ENCODE measurements around the gene LYL1. TPM values are rescaled to one million over a fixed set of nuclear protein-coding genes. Genes with fewer than 3 reads are reported as not detected.

The LYL1 gene
- total RNA-seq, 4 donors from 2014 or later: 21.1 to 43.5 (median 25.8) TPM

- peak; percentile 71 for DNase-seq (ENCODE audit: low spot score in 2 of 2)
- H3K36me3 ChIP-seq: peaks cover 0 to 28% (median 0%) of the 10 kb centered on the region in 3 donors
- peak within 1 kb of the TSS in 3 of 4 donors; percentile 61 to 84 (median 77) for H3K27ac ChIP-seq
- TF ChIP-seq CTCF (IDR thresholded peaks at IDR 0.05) (peak in 1 of 5 experiments; percentile 26), EP300 (IDR thresholded peaks at IDR 0.05) (peak in 1 of 2 donors; percentile 45), POLR2A (IDR thresholded peaks at IDR 0.05) (no peak)
- 5 to 10% methylated on average over 25 to 35 of the region's 65 CpGs for WGBS, 2 donors
- peak within 1 kb of the TSS; percentile 80 to 99 (median 92) for H3K4me3 ChIP-seq
- peaks cover 0 to 70% (median 26%) of the 10 kb centered on the region in 4 donors for H3K4me1 ChIP-seq
- no peaks in the 10 kb centered on the region for H3K27me3 ChIP-seq
- no peaks in the 10 kb centered on the region for H3K9me3 ChIP-seq
Measured at GRCh38 chr19:13117772-13118423, 15.2 kb upstream of the LYL1 start, which contains the start of gene NACC1. NACC1 (plus strand) TSS chr19:13118264; CDS start chr19:13135208, 16,944 bp downstream.

DNA sequence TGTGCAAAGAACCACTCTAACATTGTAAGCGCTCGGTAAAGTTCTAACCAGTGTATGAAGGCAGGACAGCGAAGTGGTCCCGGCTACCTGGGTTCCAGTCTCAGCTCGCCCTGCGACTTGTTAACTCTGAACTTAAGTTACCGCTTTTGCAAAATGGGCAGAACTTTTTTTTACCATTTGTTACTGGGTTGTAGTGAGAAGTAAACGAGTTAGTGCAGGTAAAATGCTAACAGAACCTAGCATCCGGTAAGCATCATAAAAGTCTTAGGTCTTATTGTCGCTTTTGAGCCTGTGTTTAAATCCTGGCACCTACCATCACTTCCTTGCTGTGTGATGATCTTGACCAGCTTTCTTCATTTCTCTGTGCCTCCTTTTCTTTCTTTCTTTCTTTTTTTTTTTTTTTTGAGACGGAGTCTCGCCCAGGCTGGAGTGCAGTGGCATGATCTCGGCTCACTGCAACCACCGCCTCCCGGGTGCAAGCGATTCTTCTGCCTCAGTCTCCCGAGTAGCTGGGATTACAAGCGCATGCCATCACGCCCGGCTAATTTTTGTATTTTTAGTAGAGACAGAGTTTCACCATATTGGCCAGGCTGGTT lies 14.6 kb upstream of the LYL1 start:
- peak overlapping the region; percentile 80 to 99 (median 88) for H3K4me3 ChIP-seq
- TF ChIP-seq POLR2A (IDR thresholded peaks at IDR 0.05) (no peak), EP300 (IDR thresholded peaks at IDR 0.05) (no peak), CTCF (IDR thresholded peaks at IDR 0.05) (no peak)
- H3K27ac ChIP-seq: peak overlapping the region in 3 of 4 donors; percentile 61 to 77 (median 71)
- no peaks in the 10 kb centered on the region for H3K27me3 ChIP-seq
- DNase-seq (ENCODE audit: low spot score in 2 of 2): no peak
- no peaks in the 10 kb centered on the region for H3K9me3 ChIP-seq
- H3K4me1 ChIP-seq: peaks cover 0 to 66% (median 26%) of the 10 kb centered on the region in 4 donors
- WGBS, 2 donors: 16 to 19% methylated on average over 20 of the region's 20 CpGs
- H3K36me3 ChIP-seq: peaks cover 0 to 35% (median 5%) of the 10 kb centered on the region in 3 donors

DNA sequence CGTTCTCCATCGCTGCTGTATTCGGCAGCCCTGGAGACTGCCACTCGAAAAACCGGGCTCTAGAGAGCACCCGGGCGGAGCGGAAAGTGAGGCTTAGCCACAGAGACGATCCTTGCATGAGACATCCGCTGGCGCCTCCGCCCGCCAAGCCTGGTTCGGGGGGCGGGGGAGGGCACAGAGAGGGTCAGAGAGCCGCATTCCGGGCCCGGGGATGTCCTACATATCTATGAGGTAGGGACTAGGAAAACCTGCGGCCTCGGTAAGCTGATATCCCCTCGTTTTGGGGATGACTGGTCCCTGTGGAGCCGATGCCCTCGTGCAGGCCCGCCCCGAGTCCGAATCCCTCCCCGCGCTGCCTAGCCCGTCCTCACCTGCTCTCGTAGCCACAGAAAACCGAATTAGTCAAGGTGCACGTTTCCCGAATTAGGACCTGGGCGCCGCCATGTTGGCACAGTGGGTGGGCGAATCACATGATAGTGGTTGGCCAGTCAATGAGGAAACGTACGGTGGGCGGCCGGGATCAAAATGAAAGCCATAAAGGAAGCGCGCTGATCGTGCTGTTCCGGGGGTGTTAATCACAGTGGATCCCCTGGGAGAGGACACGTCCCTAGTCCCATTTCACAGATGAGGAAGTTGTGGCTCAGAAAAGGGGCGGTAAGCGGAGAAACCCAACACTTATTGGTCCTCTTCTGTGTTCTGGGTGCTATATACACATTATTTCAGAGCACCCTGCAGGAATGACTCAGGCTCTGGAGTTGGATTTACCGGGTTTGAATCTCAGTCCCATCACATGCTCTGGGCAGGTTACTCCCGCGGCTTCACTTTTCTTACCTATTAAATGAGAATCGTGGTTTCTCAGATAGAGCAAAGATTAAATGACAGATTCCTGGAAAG lies 13.9 kb upstream of the LYL1 start, which contains the start of gene TRMT1:
TRMT1 (minus strand) TSS at position 459 of the 894 bp plus-strand sequence; CDS start at position 118, 341 bp downstream.
- no peaks in the 10 kb centered on the region for H3K9me3 ChIP-seq
- DNase-seq (ENCODE audit: low spot score in 2 of 2): peak; percentile 88 to 98
- H3K36me3 ChIP-seq: peaks cover 0 to 37% (median 5%) of the 10 kb centered on the region in 3 donors
- 1% methylated on average over 38 to 47 of the region's 51 CpGs for WGBS, 2 donors
- H3K4me1 ChIP-seq: peaks cover 0 to 58% (median 26%) of the 10 kb centered on the region in 4 donors
- peak within 1 kb of the TSS in 3 of 4 donors; percentile 61 to 77 (median 71) for H3K27ac ChIP-seq
- TF ChIP-seq CTCF (IDR thresholded peaks at IDR 0.05) (peak in 1 of 5 experiments; percentile 48), POLR2A (IDR thresholded peaks at IDR 0.05) (peak in 1 of 2 donors; percentile 22), EP300 (IDR thresholded peaks at IDR 0.05) (peak; percentile 50 to 96)
- no peaks in the 10 kb centered on the region for H3K27me3 ChIP-seq
- H3K4me3 ChIP-seq: peak within 1 kb of the TSS; percentile 80 to 99 (median 88)

DNA sequence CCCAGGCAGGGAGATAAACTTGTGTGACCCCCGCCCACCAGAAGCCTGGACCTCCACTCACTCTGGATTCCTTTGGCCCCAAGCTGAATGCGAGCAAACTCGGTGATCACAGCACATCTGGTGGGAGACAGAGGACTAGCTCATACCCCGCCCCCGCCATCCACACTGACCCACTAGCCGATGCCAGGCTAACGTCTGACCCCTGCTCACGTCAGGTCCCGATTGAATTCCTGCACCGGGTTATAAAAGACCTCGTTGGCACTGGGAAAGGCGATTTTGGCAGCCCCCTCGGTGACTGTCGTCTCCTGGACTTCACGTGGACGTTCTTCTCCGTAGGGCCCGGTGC lies 13.3 kb upstream of the LYL1 start:
- Histone ChIP-seq H3K27ac (peak overlapping the region in 2 of 4 donors; percentile 71 to 77), H3K9me3 (no peaks in the 10 kb centered on the region), H3K4me1 (peaks cover 0 to 52% (median 26%) of the 10 kb centered on the region in 4 donors), H3K36me3 (peaks cover 0 to 43% (median 5%) of the 10 kb centered on the region in 3 donors), H3K27me3 (no peaks in the 10 kb centered on the region), H3K4me3 (peak overlapping the region; percentile 80 to 99 (median 88))
- WGBS, 2 donors: 3 to 5% methylated on average over 7 to 18 of the region's 18 CpGs
- TF ChIP-seq CTCF (IDR thresholded peaks at IDR 0.05) (no peak), EP300 (IDR thresholded peaks at IDR 0.05) (no peak), POLR2A (IDR thresholded peaks at IDR 0.05) (no peak)
- no peak for DNase-seq (ENCODE audit: low spot score in 2 of 2)
